ENCODE data around the gene SMYD5.

The SMYD5 gene

DNA sequence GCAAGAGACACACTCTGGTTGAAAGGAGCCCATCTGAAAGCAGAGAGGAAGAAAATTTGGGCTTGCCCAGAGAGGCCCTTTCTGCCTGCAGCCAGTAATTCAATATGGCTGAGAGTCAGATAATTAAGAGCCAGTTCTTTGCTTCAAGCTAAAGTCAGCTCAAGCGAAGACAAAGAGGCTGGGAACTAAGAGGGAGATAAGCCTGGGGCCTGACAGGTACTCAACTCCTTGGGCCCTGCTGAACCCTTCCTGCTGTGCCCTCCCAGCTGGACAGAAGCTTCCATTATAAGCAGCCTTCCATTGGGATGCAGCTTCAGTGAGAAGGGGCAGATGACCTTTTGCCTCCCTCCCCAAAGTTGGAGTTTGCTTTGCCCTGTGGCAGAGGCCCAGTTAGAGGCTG, 58.2 kb downstream of the SMYD5 start:
- peaks cover under 1% of the 10 kb centered on the region for H3K36me3 ChIP-seq (ENCODE audit: control insufficient read depth, insufficient read depth, low read length)
- H3K27me3 ChIP-seq (replicated peaks; ENCODE audit: control insufficient read depth, insufficient read depth, low read length): no peaks in the 10 kb centered on the region

More for the DNA sequence above, 58.2 kb downstream of the SMYD5 start:
- H3K4me3 ChIP-seq (replicated peaks; ENCODE audit: low read depth, low read length): no peak overlapping the region
- DNase-seq (ENCODE audit: extremely low read depth, insufficient read length): no peak
- TF ChIP-seq, protein P1, sequence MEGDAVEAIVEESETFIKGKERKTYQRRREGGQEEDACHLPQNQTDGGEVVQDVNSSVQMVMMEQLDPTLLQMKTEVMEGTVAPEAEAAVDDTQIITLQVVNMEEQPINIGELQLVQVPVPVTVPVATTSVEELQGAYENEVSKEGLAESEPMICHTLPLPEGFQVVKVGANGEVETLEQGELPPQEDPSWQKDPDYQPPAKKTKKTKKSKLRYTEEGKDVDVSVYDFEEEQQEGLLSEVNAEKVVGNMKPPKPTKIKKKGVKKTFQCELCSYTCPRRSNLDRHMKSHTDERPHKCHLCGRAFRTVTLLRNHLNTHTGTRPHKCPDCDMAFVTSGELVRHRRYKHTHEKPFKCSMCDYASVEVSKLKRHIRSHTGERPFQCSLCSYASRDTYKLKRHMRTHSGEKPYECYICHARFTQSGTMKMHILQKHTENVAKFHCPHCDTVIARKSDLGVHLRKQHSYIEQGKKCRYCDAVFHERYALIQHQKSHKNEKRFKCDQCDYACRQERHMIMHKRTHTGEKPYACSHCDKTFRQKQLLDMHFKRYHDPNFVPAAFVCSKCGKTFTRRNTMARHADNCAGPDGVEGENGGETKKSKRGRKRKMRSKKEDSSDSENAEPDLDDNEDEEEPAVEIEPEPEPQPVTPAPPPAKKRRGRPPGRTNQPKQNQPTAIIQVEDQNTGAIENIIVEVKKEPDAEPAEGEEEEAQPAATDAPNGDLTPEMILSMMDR (IDR thresholded peaks at IDR 0.05; ENCODE audit: insufficient read depth, low read length, poor library complexity, severe bottlenecking): no peak
